SK-N-SH (cell line): ENCODE measurements around the gene KRT23. TPM values are rescaled to one million over a fixed set of nuclear protein-coding genes. Genes with fewer than 3 reads are reported as not detected.

Experiments
- CTCF ChIA-PET: fragments of 300-600, 350-600 bp; formaldehyde crosslinking; extraction: SDS; loops from one replicate; lab custom pipeline; 2021; lab: Yijun Ruan, JAX
- POLR2A ChIA-PET: fragments of 350-600 bp; sonication (Branson Sonifier 250); formaldehyde crosslinking; extraction: SDS; loops from one replicate; lab custom pipeline; 2020; ENCODE audit warnings: antibody characterized with exemption, inconsistent platforms; lab: Yijun Ruan, JAX
- DNase-seq: peaks from one replicate; pipeline ENCODE4 v3.0.0; 2012
- H2AFZ ChIP-seq: fragments of 200-600 bp; sonication (generic); 2 replicates; pipeline ENCODE4 v1.8.1; 2016; ENCODE audit warnings: antibody characterized with exemption, mild to moderate bottlenecking, low read depth
- H3F3A ChIP-seq: fragments of 200-600 bp; sonication (generic); replicated peaks from 2 replicates; pipeline ENCODE3; 2016; ENCODE audit warnings: antibody characterized with exemption, mild to moderate bottlenecking; ENCODE audit not compliant: insufficient read depth
- H3K27ac ChIP-seq, 2 experiments: fragments of 200-500 bp in 1 of 2; fragments of 200-600 bp in 1 of 2; sonication (Bioruptor generic) in 1 of 2; sonication (generic), shearing (Covaris generic) in 1 of 2; 2 replicates each; pipeline versions ENCODE4 v1.5.1 to v1.6.1; 2014 to 2016; ENCODE audit warnings: low read depth in 2 of 2, inconsistent platforms in 1 of 2, low read length in 1 of 2, mild to moderate bottlenecking in 1 of 2, mixed read lengths in 1 of 2
- H3K27me3 ChIP-seq: fragments of 200-600 bp; sonication (generic), shearing (Covaris generic); 2 replicates; pipeline ENCODE4 v1.6.1; 2016; ENCODE audit warnings: mixed run types; ENCODE audit not compliant: insufficient read depth
- H3K36me3 ChIP-seq, 2 experiments: fragments of 200-500 bp in 1 of 2; fragments of 200-600 bp in 1 of 2; sonication (Bioruptor generic) in 1 of 2; sonication (generic) in 1 of 2; replicated peaks in 1 of 2; 2 replicates each; pipeline versions ENCODE3 to v1.5.1; 2014 to 2016; ENCODE audit warnings: low read length in 1 of 2, mild to moderate bottlenecking in 1 of 2; ENCODE audit not compliant: insufficient read depth in 2 of 2, control insufficient read depth in 1 of 2
- H3K4me1 ChIP-seq, 2 experiments: fragments of 200-500 bp in 1 of 2; fragments of 200-600 bp in 1 of 2; sonication (Bioruptor generic) in 1 of 2; sonication (generic), shearing (Covaris generic) in 1 of 2; 2 replicates each; pipeline versions ENCODE4 v1.5.1 to v1.6.1; 2014 to 2016; ENCODE audit warnings: low read depth in 1 of 2, low read length in 1 of 2, mixed run types in 1 of 2; ENCODE audit not compliant: insufficient read depth in 2 of 2, control insufficient read depth in 1 of 2
- H3K4me2 ChIP-seq: fragments of 200-600 bp; sonication (generic), shearing (Covaris generic); 2 replicates; pipeline ENCODE4 v1.6.1; 2017; ENCODE audit warnings: mixed run types
- H3K4me3 ChIP-seq, 2 experiments: fragments of 200-500 bp in 1 of 2; fragments of 200-600 bp in 1 of 2; sonication (Bioruptor generic) in 1 of 2; sonication (generic), shearing (Covaris generic) in 1 of 2; 2 replicates each; pipeline versions ENCODE4 v1.5.1 to v1.8.1; 2014 to 2016; ENCODE audit warnings: low read depth in 2 of 2, inconsistent platforms in 1 of 2, low read length in 1 of 2, mild to moderate bottlenecking in 1 of 2, mixed read lengths in 1 of 2, moderate library complexity in 1 of 2
- H3K79me2 ChIP-seq: fragments of 200-600 bp; sonication (generic); 2 replicates; pipeline ENCODE4 v1.8.1; 2017; ENCODE audit warnings: mild to moderate bottlenecking; ENCODE audit not compliant: insufficient read depth
- H3K9ac ChIP-seq: fragments of 200-600 bp; sonication (generic); 2 replicates; pipeline ENCODE4 v1.6.1; 2017; ENCODE audit warnings: mixed run types
- H3K9me2 ChIP-seq: fragments of 200-600 bp; sonication (generic); 2 replicates; pipeline ENCODE4 v1.6.1; 2017; ENCODE audit warnings: mixed run types
- H3K9me3 ChIP-seq: fragments of 200-600 bp; sonication (generic); 2 replicates; pipeline ENCODE4 v1.6.1; 2017; ENCODE audit warnings: mixed run types, mild to moderate bottlenecking, moderate library complexity
- H4K20me1 ChIP-seq: fragments of 200-600 bp; sonication (generic); 2 replicates; pipeline ENCODE4 v1.6.1; 2017; ENCODE audit warnings: mild to moderate bottlenecking, mixed run types; ENCODE audit not compliant: insufficient read depth
- ELF1 ChIP-seq: IDR thresholded peaks from 2 replicates; pipeline ENCODE4 v1.4.0; 2012
- FOSL2 ChIP-seq: IDR thresholded peaks from 2 replicates; pipeline ENCODE4 v1.4.0; 2012; ENCODE audit warnings: low read depth, mild to moderate bottlenecking, moderate library complexity, borderline replicate concordance
- FOXM1 ChIP-seq: IDR thresholded peaks from 2 replicates; pipeline ENCODE4 v1.4.0; 2012; ENCODE audit warnings: low read depth, mild to moderate bottlenecking
- GABPA ChIP-seq: IDR thresholded peaks from 2 replicates; pipeline ENCODE4 v1.4.0; 2012; ENCODE audit warnings: low read depth, mild to moderate bottlenecking
- MXI1 ChIP-seq: IDR thresholded peaks from 2 replicates; pipeline ENCODE4 v1.6.1; 2012; ENCODE audit warnings: mild to moderate bottlenecking, low read depth, low read length, improper control_type of control experiment
- NFIC ChIP-seq: IDR thresholded peaks from 2 replicates; pipeline ENCODE4 v1.4.0; 2012; ENCODE audit warnings: borderline replicate concordance
- NRF1 ChIP-seq: IDR thresholded peaks from 2 replicates; pipeline ENCODE4 v1.6.1; 2012; ENCODE audit warnings: low read depth, mild to moderate bottlenecking, low read length
- RCOR1 ChIP-seq: fragments of 150-350 bp; IDR thresholded peaks from 2 replicates; pipeline ENCODE4 v1.6.1; 2017; ENCODE audit warnings: antibody characterized with exemption, low read length
- RFX5 ChIP-seq: IDR thresholded peaks from 2 replicates; pipeline ENCODE4 v1.6.1; 2012; ENCODE audit warnings: mild to moderate bottlenecking, improper control_type of control experiment, low read length
- RXRA ChIP-seq: IDR thresholded peaks from 2 replicates; pipeline ENCODE4 v1.4.0; 2012; ENCODE audit warnings: low read depth, mild to moderate bottlenecking, borderline replicate concordance
- TAF1 ChIP-seq: IDR thresholded peaks from 2 replicates; pipeline ENCODE4 v1.6.1; 2012; ENCODE audit warnings: low read depth, mild to moderate bottlenecking, low read length, moderate library complexity, borderline replicate concordance
- TCF12 ChIP-seq: IDR thresholded peaks from 2 replicates; pipeline ENCODE4 v1.4.0; 2012
- USF2 ChIP-seq: fragments of 150-350 bp; IDR thresholded peaks from 2 replicates; pipeline ENCODE4 v1.6.1; 2017; ENCODE audit warnings: antibody characterized with exemption, low read length, low read depth, borderline replicate concordance
- YY1 ChIP-seq: IDR thresholded peaks from 2 replicates; pipeline ENCODE4 v1.4.0; 2012; ENCODE audit warnings: low read depth, mild to moderate bottlenecking
- ZBTB33 ChIP-seq: IDR thresholded peaks from 2 replicates; pipeline ENCODE4 v1.4.0; 2012; ENCODE audit warnings: low read depth, borderline replicate concordance
- WGBS: methylation state at CpG from one replicate; pipeline ENCODE4 v1.1.6; 2017; ENCODE audit warnings: low lambda C conversion rate; 5-methylcytosine and 5-hydroxymethylcytosine counted together
- polyA plus RNA-seq, 3 experiments: library from polyadenylated mRNA; depleted of rRNA; stranded (reverse); fragments of >200 nt; gene quantifications; 2 replicates each; pipeline ENCODE4 v1.2.3, GENCODE V29; 2012
- TF ChIP-seq, protein P1 (sequence below): fragments of 200-600 bp; sonication (generic); IDR thresholded peaks from 2 replicates; pipeline ENCODE4 v1.6.1; 2017; ENCODE audit warnings: antibody characterized with exemption, mild to moderate bottlenecking, moderate library complexity
- TF ChIP-seq, protein P2 (sequence below): IDR thresholded peaks from 2 replicates; pipeline ENCODE4; 2012
- TF ChIP-seq, protein P3 (sequence below): IDR thresholded peaks from 2 replicates; pipeline ENCODE4 v1.4.0; 2012; ENCODE audit warnings: low read depth
- TF ChIP-seq, protein P4 (sequence below): fragments of 150-350 bp; IDR thresholded peaks from 2 replicates; pipeline ENCODE4 v1.6.1; 2016; ENCODE audit warnings: mild to moderate bottlenecking, low read depth, low read length

KRT23 gene
- polyA plus RNA-seq, 1 of the 3 experiments (the other 2 are of a cell fraction), result not detected

- TF ChIP-seq, protein P1, sequence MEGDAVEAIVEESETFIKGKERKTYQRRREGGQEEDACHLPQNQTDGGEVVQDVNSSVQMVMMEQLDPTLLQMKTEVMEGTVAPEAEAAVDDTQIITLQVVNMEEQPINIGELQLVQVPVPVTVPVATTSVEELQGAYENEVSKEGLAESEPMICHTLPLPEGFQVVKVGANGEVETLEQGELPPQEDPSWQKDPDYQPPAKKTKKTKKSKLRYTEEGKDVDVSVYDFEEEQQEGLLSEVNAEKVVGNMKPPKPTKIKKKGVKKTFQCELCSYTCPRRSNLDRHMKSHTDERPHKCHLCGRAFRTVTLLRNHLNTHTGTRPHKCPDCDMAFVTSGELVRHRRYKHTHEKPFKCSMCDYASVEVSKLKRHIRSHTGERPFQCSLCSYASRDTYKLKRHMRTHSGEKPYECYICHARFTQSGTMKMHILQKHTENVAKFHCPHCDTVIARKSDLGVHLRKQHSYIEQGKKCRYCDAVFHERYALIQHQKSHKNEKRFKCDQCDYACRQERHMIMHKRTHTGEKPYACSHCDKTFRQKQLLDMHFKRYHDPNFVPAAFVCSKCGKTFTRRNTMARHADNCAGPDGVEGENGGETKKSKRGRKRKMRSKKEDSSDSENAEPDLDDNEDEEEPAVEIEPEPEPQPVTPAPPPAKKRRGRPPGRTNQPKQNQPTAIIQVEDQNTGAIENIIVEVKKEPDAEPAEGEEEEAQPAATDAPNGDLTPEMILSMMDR, result no peak
- TF ChIP-seq YY1, result no peak
These were observed 24.8 kb downstream of the KRT23 start (continued) for GRCh38 chr17:40912486-40913210.

DNA sequence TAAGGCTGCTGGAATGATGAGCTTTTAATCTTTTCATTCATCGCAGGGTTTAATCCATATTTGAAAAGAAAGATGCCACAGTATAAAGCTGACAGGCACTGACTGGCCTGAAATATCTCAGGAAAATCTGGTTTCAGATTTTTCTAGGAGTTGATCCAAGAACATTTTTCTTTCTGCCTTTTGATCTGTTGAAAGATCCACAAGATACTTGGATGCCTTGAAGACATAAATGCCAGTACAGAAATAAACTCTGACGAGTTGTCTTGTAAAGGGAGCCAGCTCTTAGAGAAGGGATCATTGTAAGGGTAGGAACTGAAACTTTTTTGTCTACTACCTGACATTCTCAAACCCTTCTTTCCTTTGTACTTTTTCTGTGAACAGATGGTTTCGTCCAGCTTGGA is 27.0 kb downstream of the KRT23 start:
- H3K9me2 ChIP-seq, result no peaks in the 10 kb centered on the region
- peaks cover 19% of the 10 kb centered on the region for H3F3A ChIP-seq
- peaks cover 11% of the 10 kb centered on the region; the same call in 1 of the 2 replicates for H3K27me3 ChIP-seq
- H2AFZ ChIP-seq, result no peak overlapping the region
- POLR2A ChIA-PET, result interaction anchor here (0.6 kb wide), 1 partner anchor 738 kb away, joined by 3 read pairs; no protein-coding TSS in a partner anchor
- H3K79me2 ChIP-seq, result no peaks in the 10 kb centered on the region
- peak overlapping the region in 1 of 2 experiments; percentile 66; a peak in 2 of 4 replicates for H3K27ac ChIP-seq
- 24% methylated on average over 3 of the region's 3 CpGs for WGBS
- DNase-seq, result no peak
- peak overlapping the region; percentile 14; the same call in 1 of the 2 replicates for H3K9ac ChIP-seq
- H3K4me3 ChIP-seq, result no peak overlapping the region
- H3K4me1 ChIP-seq, result peaks cover 0 to 14% of the 10 kb centered on the region in 2 experiments; a peak in 3 of 4 replicates
- H4K20me1 ChIP-seq, result no peaks in the 10 kb centered on the region
- no peaks in the 10 kb centered on the region for H3K9me3 ChIP-seq
- CTCF ChIA-PET, result interaction anchor here (0.8 to 11.9 kb wide), 14 partner anchors 10 to 760 kb away, joined by 3 to 140 read pairs (median 5); no protein-coding TSS in a partner anchor
- peak overlapping the region; percentile 53 for H3K4me2 ChIP-seq
- H3K36me3 ChIP-seq, result no peaks in the 10 kb centered on the region
- TF ChIP-seq RCOR1 (no peak), TAF1 (no peak), NRF1 (no peak), FOXM1 (no peak), ELF1 (no peak; the same call in 1 of the 2 replicates), GABPA (no peak), USF2 (no peak), NFIC (peak; percentile 83), RXRA (0 out of 2 replicates have a peak, but pooled peaks have one; percentile 30), TCF12 (peak; percentile 95), ZBTB33 (0 out of 2 replicates have a peak, but pooled peaks have one; percentile 58), MXI1 (no peak), RFX5 (no peak), FOSL2 (0 out of 2 replicates have a peak, but pooled peaks have one; percentile 4)
- TF ChIP-seq, protein P2, sequence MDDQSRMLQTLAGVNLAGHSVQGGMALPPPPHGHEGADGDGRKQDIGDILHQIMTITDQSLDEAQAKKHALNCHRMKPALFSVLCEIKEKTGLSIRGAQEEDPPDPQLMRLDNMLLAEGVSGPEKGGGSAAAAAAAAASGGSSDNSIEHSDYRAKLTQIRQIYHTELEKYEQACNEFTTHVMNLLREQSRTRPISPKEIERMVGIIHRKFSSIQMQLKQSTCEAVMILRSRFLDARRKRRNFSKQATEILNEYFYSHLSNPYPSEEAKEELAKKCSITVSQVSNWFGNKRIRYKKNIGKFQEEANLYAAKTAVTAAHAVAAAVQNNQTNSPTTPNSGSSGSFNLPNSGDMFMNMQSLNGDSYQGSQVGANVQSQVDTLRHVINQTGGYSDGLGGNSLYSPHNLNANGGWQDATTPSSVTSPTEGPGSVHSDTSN, result peak; percentile 94
- TF ChIP-seq, protein P3, sequence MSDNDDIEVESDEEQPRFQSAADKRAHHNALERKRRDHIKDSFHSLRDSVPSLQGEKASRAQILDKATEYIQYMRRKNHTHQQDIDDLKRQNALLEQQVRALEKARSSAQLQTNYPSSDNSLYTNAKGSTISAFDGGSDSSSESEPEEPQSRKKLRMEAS, result 0 out of 2 replicates have a peak, but pooled peaks have one; percentile 21
- TF ChIP-seq, protein P4, sequence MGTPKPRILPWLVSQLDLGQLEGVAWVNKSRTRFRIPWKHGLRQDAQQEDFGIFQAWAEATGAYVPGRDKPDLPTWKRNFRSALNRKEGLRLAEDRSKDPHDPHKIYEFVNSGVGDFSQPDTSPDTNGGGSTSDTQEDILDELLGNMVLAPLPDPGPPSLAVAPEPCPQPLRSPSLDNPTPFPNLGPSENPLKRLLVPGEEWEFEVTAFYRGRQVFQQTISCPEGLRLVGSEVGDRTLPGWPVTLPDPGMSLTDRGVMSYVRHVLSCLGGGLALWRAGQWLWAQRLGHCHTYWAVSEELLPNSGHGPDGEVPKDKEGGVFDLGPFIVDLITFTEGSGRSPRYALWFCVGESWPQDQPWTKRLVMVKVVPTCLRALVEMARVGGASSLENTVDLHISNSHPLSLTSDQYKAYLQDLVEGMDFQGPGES, result no peak
